ENCODE data around the gene RETN. TPM values are rescaled to one million over a fixed set of nuclear protein-coding genes. Genes with fewer than 3 reads are reported as not detected.

RETN gene
- total and polyA plus RNA-seq, 2 experiments from 2014 or later, result not detected

DNA sequence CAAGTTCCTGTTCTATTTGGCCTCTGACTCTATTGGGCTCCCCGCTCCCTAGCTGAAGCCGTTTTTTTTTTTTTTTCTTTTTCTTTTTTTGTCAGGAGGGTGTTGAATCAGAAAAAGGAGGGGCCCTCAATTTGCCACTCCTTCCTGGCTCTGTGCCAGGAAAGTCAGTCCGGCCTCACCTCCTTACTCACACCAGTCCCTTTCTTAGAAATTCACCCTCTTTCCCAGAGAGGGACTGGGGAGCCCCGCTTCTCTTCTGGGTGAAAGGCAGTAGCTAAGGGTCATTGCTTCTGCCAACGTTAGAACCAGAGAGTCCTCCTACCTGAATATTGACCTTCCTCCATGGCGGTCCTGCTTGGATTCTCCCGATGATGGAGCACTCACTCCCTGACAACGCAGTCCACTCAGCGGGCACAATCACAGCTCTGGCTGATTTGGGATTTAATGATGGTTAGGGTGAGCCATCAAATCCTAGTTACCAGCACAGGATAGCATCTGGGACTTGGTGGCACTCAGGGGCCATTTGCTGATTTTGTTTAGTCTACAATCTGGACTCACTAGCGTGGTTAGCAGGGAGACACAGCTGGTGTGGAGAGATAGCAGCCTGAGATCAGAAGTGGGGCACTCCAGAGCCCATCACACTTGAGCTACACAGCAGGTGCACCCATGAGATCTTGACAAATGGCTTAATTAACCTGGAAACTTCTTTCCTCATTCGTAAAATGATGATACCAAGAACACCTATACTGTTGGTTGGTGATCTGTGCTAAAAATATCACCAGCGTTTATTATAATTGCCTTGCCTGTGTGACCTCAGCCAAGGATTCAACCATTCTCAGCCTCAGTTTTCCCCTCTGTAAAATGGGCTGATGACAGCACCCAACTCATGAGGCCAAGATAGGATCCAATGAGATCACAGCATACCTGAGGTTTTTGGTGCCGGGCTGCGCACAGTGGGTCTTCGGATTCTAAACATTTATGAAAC is 30.9 kb downstream of the RETN start:
- TF ChIP-seq CTCF (IDR thresholded peaks at IDR 0.05; ENCODE audit: low read depth, low read length), result no peak
- no peak overlapping the region for H3K27ac ChIP-seq
- no peaks in the 10 kb centered on the region for H3K36me3 ChIP-seq
- H3K27me3 ChIP-seq, result peaks cover 11% of the 10 kb centered on the region
- DNase-seq (ENCODE audit: low read depth in 1 of 2, low spot score in 1 of 2), result no peak
- no peaks in the 10 kb centered on the region for H3K4me1 ChIP-seq (ENCODE audit: low read depth)
- no peaks in the 10 kb centered on the region for H3K9me3 ChIP-seq (ENCODE audit: low read depth)
- no peak overlapping the region for H3K4me3 ChIP-seq

- Histone ChIP-seq H3K4me1 (ENCODE audit: low read depth) (no peaks in the 10 kb centered on the region), H3K27ac (no peak overlapping the region), H3K27me3 (peaks cover 11% of the 10 kb centered on the region), H3K4me3 (no peak overlapping the region), H3K36me3 (no peaks in the 10 kb centered on the region), H3K9me3 (ENCODE audit: low read depth) (no peaks in the 10 kb centered on the region)
- no peak for TF ChIP-seq CTCF (IDR thresholded peaks at IDR 0.05; ENCODE audit: low read depth, low read length)
- DNase-seq (ENCODE audit: low read depth in 1 of 2, low spot score in 1 of 2), result no peak
These were observed 32.3 kb downstream of the RETN start for GRCh38 chr19:7701049-7701653.

DNA sequence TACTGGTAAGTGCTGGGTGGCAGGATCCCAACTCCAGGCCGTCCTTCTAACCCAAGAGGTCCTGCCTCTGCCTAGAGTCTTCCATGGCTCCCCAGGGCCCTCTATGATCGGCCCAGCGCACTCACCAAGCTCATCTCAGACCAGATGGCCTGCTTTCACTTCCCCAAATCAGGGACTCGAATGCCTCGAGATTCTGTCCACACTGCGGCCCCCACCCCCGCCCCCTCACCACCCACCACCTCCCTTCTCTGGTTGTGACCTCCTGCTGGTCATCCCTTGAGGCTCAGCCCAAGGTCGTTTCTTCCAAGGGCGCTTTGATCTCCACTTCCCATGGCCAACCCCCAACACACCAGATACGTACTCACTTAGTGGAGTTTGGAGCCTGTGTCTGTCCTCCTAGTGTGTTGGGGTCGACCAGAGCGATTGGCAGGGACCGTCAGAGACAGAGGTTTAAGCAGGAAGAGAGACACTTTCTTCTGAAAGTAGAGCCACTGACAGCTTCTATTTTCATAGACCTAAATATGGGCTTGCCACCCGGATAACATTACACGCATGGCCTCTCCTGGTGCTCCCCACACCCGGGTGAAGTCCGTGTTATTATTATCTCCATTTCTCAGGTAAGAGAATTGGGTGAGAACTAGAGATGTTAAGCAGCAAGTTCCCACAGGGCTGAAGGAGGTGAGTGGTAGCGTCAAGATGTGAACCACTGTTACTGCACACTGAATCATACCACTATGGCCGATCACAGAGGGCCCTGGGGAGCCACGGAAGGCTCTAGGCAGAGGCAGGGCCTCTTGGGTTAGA is 33.0 kb downstream of the RETN start, which contains the start of gene FCER2:
TSS of gene FCER2 (minus strand) at position 478 of the 804 bp plus-strand sequence. CDS start 2,371 bp downstream, outside the sequence.
- no peak for DNase-seq (ENCODE audit: low read depth in 1 of 2, low spot score in 1 of 2)
- H3K27ac ChIP-seq, result no peak within 1 kb of the TSS
- no peak within 1 kb of the TSS for H3K4me3 ChIP-seq
- H3K9me3 ChIP-seq (ENCODE audit: low read depth), result no peaks in the 10 kb centered on the region
- no peaks in the 10 kb centered on the region for H3K4me1 ChIP-seq (ENCODE audit: low read depth)
- no peak for TF ChIP-seq CTCF (IDR thresholded peaks at IDR 0.05; ENCODE audit: low read depth, low read length)
- H3K36me3 ChIP-seq, result no peaks in the 10 kb centered on the region
- peaks cover 8% of the 10 kb centered on the region for H3K27me3 ChIP-seq

- no peak for TF ChIP-seq CTCF (IDR thresholded peaks at IDR 0.05; ENCODE audit: low read depth, low read length)
- no peak overlapping the region for H3K4me3 ChIP-seq
- no peak for DNase-seq (ENCODE audit: low read depth in 1 of 2, low spot score in 1 of 2)
- H3K4me1 ChIP-seq (ENCODE audit: low read depth), result no peaks in the 10 kb centered on the region
- peaks cover 6% of the 10 kb centered on the region for H3K27me3 ChIP-seq
- no peaks in the 10 kb centered on the region for H3K36me3 ChIP-seq
- H3K9me3 ChIP-seq (ENCODE audit: low read depth), result no peaks in the 10 kb centered on the region
- H3K27ac ChIP-seq, result no peak overlapping the region
These were observed 34.5 kb downstream of the RETN start for GRCh38 chr19:7703332-7703731.

All from cardiac muscle cell (in vitro differentiated cells and primary cell).